ENCODE results near the gene MBP. TPM values are rescaled to one million over a fixed set of nuclear protein-coding genes. Genes with fewer than 3 reads are reported as not detected.

MBP gene
- total RNA-seq, 1 donor from 2014 or later: 22.4 TPM

GRCh38 chr18:77151772-77152520 is 19.4 kb upstream of the MBP start:
- Histone ChIP-seq H3K27me3 (ENCODE audit: control insufficient read depth in 3 of 3, insufficient read depth in 3 of 3, low read length in 3 of 3) (no peaks in the 10 kb centered on the region), H3K4me3 (ENCODE audit: low read length in 3 of 3) (no peak overlapping the region), H3K27ac (ENCODE audit: low read depth, low read length) (no peak overlapping the region), H3K4me1 (ENCODE audit: control insufficient read depth in 3 of 3, insufficient read depth in 3 of 3, low read length in 3 of 3) (no peaks in the 10 kb centered on the region), H3K36me3 (ENCODE audit: control insufficient read depth in 3 of 3, insufficient read depth in 3 of 3, low read length in 3 of 3) (no peaks in the 10 kb centered on the region), H3K9me3 (ENCODE audit: control insufficient read depth in 3 of 3, low read length in 3 of 3) (no peaks in the 10 kb centered on the region), H3K9ac (ENCODE audit: low read depth in 1 of 3, low read length in 3 of 3) (no peak overlapping the region)

DNA sequence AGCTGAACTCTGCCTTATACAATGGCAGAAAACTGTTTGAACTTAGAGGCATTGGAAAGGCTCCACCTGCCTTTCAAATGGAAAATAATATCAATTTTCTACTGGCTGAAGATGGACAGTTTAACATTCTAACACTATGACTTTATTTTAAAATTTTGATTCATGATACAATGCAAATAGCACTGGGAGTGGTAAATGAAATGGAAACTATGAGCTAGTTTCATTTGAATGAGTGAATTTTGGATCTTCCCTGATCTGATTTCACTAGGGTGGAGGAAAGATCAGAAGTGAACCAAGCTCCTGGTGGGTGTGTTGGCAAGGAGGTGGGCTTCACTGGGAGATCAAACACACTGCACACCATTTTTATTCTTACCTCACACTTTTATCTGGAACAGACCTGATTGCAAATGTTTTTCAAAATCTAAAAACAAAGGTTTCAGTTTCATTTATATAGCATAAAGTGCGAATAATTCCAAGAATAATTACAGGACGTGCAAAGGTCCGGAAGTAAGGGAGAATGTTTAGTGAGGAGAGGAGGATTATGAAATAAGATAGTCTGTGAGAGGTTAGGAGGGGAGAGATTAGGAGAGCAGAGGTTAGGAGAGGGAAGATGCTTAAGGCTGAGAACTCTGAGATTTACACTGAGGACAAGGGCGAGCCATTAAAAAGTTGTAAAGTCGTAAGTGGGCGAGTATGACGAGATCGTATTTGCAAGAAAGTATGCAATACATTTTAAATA is 18.6 kb upstream of the MBP start:
- Histone ChIP-seq H3K9me3 (ENCODE audit: control insufficient read depth in 3 of 3, low read length in 3 of 3) (no peaks in the 10 kb centered on the region), H3K27me3 (ENCODE audit: control insufficient read depth in 3 of 3, insufficient read depth in 3 of 3, low read length in 3 of 3) (no peaks in the 10 kb centered on the region), H3K4me1 (ENCODE audit: control insufficient read depth in 3 of 3, insufficient read depth in 3 of 3, low read length in 3 of 3) (no peaks in the 10 kb centered on the region), H3K9ac (ENCODE audit: low read depth in 1 of 3, low read length in 3 of 3) (no peak overlapping the region), H3K4me3 (ENCODE audit: low read length in 3 of 3) (no peak overlapping the region), H3K36me3 (ENCODE audit: control insufficient read depth in 3 of 3, insufficient read depth in 3 of 3, low read length in 3 of 3) (no peaks in the 10 kb centered on the region), H3K27ac (ENCODE audit: low read depth, low read length) (no peak overlapping the region)

GRCh38 chr18:77150588-77150987 is 18.0 kb upstream of the MBP start:
- Histone ChIP-seq H3K9me3 (ENCODE audit: control insufficient read depth in 3 of 3, low read length in 3 of 3) (no peaks in the 10 kb centered on the region), H3K36me3 (ENCODE audit: control insufficient read depth in 3 of 3, insufficient read depth in 3 of 3, low read length in 3 of 3) (no peaks in the 10 kb centered on the region), H3K27ac (ENCODE audit: low read depth, low read length) (no peak overlapping the region), H3K27me3 (ENCODE audit: control insufficient read depth in 3 of 3, insufficient read depth in 3 of 3, low read length in 3 of 3) (no peaks in the 10 kb centered on the region), H3K4me1 (ENCODE audit: control insufficient read depth in 3 of 3, insufficient read depth in 3 of 3, low read length in 3 of 3) (no peaks in the 10 kb centered on the region), H3K4me3 (ENCODE audit: low read length in 3 of 3) (no peak overlapping the region), H3K9ac (ENCODE audit: low read depth in 1 of 3, low read length in 3 of 3) (no peak overlapping the region)

DNA sequence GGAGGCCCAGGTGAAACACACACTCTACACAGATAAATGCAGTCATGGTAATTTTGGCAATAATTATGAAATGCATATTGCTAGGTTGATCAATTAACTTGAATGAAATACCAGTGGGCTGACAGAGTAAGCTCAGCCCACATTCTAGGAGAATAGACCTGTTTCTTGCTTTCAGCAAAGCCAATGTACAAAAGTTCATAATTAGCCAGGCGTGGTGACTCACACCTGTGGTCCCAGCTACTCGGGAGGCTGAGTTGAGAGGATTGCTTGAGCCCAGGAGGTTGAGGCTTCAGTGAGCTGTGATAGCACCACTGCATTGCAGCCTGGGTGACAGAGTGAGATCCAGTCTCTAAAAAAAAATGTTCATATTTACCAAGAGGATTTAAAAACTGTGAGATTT is 15.7 kb upstream of the MBP start:
- no peak overlapping the region for H3K9ac ChIP-seq (ENCODE audit: low read depth in 1 of 3, low read length in 3 of 3)
- H3K36me3 ChIP-seq (ENCODE audit: control insufficient read depth in 3 of 3, insufficient read depth in 3 of 3, low read length in 3 of 3): no peaks in the 10 kb centered on the region
- H3K27me3 ChIP-seq (ENCODE audit: control insufficient read depth in 3 of 3, insufficient read depth in 3 of 3, low read length in 3 of 3): no peaks in the 10 kb centered on the region
- H3K4me1 ChIP-seq (ENCODE audit: control insufficient read depth in 3 of 3, insufficient read depth in 3 of 3, low read length in 3 of 3): no peaks in the 10 kb centered on the region
- H3K27ac ChIP-seq (ENCODE audit: low read depth, low read length): no peak overlapping the region
- no peak overlapping the region for H3K4me3 ChIP-seq (ENCODE audit: low read length in 3 of 3)
- H3K9me3 ChIP-seq (ENCODE audit: control insufficient read depth in 3 of 3, low read length in 3 of 3): peaks cover 0 to 2% (median 0%) of the 10 kb centered on the region in 3 donors

- no peak overlapping the region for H3K4me3 ChIP-seq (ENCODE audit: low read length in 3 of 3)
- no peak overlapping the region for H3K9ac ChIP-seq (ENCODE audit: low read depth in 1 of 3, low read length in 3 of 3)
- H3K27ac ChIP-seq (ENCODE audit: low read depth, low read length): no peak overlapping the region
- no peaks in the 10 kb centered on the region for H3K36me3 ChIP-seq (ENCODE audit: control insufficient read depth in 3 of 3, insufficient read depth in 3 of 3, low read length in 3 of 3)
- H3K4me1 ChIP-seq (ENCODE audit: control insufficient read depth in 3 of 3, insufficient read depth in 3 of 3, low read length in 3 of 3): no peaks in the 10 kb centered on the region
- no peaks in the 10 kb centered on the region for H3K27me3 ChIP-seq (ENCODE audit: control insufficient read depth in 3 of 3, insufficient read depth in 3 of 3, low read length in 3 of 3)
- peaks cover 0 to 2% (median 0%) of the 10 kb centered on the region in 3 donors for H3K9me3 ChIP-seq (ENCODE audit: control insufficient read depth in 3 of 3, low read length in 3 of 3)
Observed at GRCh38 chr18:77147418-77147852, 14.9 kb upstream of the MBP start.

GRCh38 chr18:77146249-77147080 is 13.9 kb upstream of the MBP start:
- no peak overlapping the region for H3K4me3 ChIP-seq (ENCODE audit: low read length in 3 of 3)
- H3K4me1 ChIP-seq (ENCODE audit: control insufficient read depth in 3 of 3, insufficient read depth in 3 of 3, low read length in 3 of 3): no peaks in the 10 kb centered on the region
- no peaks in the 10 kb centered on the region for H3K27me3 ChIP-seq (ENCODE audit: control insufficient read depth in 3 of 3, insufficient read depth in 3 of 3, low read length in 3 of 3)
- H3K27ac ChIP-seq (ENCODE audit: low read depth, low read length): no peak overlapping the region
- no peaks in the 10 kb centered on the region for H3K36me3 ChIP-seq (ENCODE audit: control insufficient read depth in 3 of 3, insufficient read depth in 3 of 3, low read length in 3 of 3)
- peaks cover 0 to 2% (median 0%) of the 10 kb centered on the region in 3 donors for H3K9me3 ChIP-seq (ENCODE audit: control insufficient read depth in 3 of 3, low read length in 3 of 3)
- H3K9ac ChIP-seq (ENCODE audit: low read depth in 1 of 3, low read length in 3 of 3): no peak overlapping the region

- no peaks in the 10 kb centered on the region for H3K36me3 ChIP-seq (ENCODE audit: control insufficient read depth in 3 of 3, insufficient read depth in 3 of 3, low read length in 3 of 3)
- no peaks in the 10 kb centered on the region for H3K4me1 ChIP-seq (ENCODE audit: control insufficient read depth in 3 of 3, insufficient read depth in 3 of 3, low read length in 3 of 3)
- no peak overlapping the region for H3K9ac ChIP-seq (ENCODE audit: low read depth in 1 of 3, low read length in 3 of 3)
- H3K27me3 ChIP-seq (ENCODE audit: control insufficient read depth in 3 of 3, insufficient read depth in 3 of 3, low read length in 3 of 3): no peaks in the 10 kb centered on the region
- H3K27ac ChIP-seq (ENCODE audit: low read depth, low read length): no peak overlapping the region
- no peak overlapping the region for H3K4me3 ChIP-seq (ENCODE audit: low read length in 3 of 3)
- peaks cover 0 to 2% (median 0%) of the 10 kb centered on the region in 3 donors for H3K9me3 ChIP-seq (ENCODE audit: control insufficient read depth in 3 of 3, low read length in 3 of 3)
Observed at GRCh38 chr18:77145364-77145901, 12.8 kb upstream of the MBP start.

DNA sequence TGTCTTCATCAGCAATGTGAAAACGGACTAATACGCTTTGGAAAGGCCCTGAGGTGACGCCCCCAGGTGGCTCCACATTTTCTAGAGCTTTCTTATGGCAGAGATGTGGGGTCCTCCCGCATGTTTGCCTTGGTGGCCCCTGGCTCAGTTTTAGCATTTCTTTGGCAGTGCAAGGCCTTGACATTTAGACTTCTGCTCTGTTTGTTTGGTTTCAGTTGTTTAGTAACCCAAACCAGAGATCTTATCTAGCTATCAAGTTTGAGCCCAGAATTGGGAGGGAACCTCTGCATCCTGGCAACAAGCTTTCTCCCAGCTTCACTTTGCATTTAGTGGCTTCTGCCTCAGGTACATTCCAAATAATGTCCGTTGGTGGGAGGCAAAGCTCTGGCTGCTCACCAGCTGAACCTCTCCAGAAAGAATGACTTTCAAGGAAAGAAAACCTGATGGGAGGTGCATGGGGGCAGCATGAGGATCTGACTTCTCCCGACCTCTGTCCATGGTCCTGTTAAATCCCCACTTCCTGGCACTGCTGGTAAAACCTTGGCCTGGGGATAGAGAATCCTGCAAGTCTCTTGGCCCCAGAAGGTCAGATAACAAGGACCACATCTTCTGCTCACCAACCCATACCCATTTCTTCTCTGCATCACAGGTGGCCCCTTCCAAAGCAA is 12.0 kb upstream of the MBP start:
- no peaks in the 10 kb centered on the region for H3K4me1 ChIP-seq (ENCODE audit: control insufficient read depth in 3 of 3, insufficient read depth in 3 of 3, low read length in 3 of 3)
- no peaks in the 10 kb centered on the region for H3K27me3 ChIP-seq (ENCODE audit: control insufficient read depth in 3 of 3, insufficient read depth in 3 of 3, low read length in 3 of 3)
- no peaks in the 10 kb centered on the region for H3K36me3 ChIP-seq (ENCODE audit: control insufficient read depth in 3 of 3, insufficient read depth in 3 of 3, low read length in 3 of 3)

GRCh38 chr18:77144046-77144445 is 11.5 kb upstream of the MBP start:
- H3K4me3 ChIP-seq (ENCODE audit: low read length in 3 of 3): no peak overlapping the region
- no peaks in the 10 kb centered on the region for H3K4me1 ChIP-seq (ENCODE audit: control insufficient read depth in 3 of 3, insufficient read depth in 3 of 3, low read length in 3 of 3)
- no peak overlapping the region for H3K9ac ChIP-seq (ENCODE audit: low read depth in 1 of 3, low read length in 3 of 3)
- no peaks in the 10 kb centered on the region for H3K36me3 ChIP-seq (ENCODE audit: control insufficient read depth in 3 of 3, insufficient read depth in 3 of 3, low read length in 3 of 3)
- H3K9me3 ChIP-seq (ENCODE audit: control insufficient read depth in 3 of 3, low read length in 3 of 3): peaks cover 0 to 2% (median 0%) of the 10 kb centered on the region in 3 donors
- no peaks in the 10 kb centered on the region for H3K27me3 ChIP-seq (ENCODE audit: control insufficient read depth in 3 of 3, insufficient read depth in 3 of 3, low read length in 3 of 3)
- no peak overlapping the region for H3K27ac ChIP-seq (ENCODE audit: low read depth, low read length)

More for the DNA sequence above, 12.0 kb upstream of the MBP start:
- H3K9ac ChIP-seq (ENCODE audit: low read depth in 1 of 3, low read length in 3 of 3): no peak overlapping the region
- H3K4me3 ChIP-seq (ENCODE audit: low read length in 3 of 3): no peak overlapping the region
- no peak overlapping the region for H3K27ac ChIP-seq (ENCODE audit: low read depth, low read length)
- peaks cover 0 to 2% (median 0%) of the 10 kb centered on the region in 3 donors for H3K9me3 ChIP-seq (ENCODE audit: control insufficient read depth in 3 of 3, low read length in 3 of 3)

All from skeletal muscle tissue (tissue), 4 donors.